SIG-M5 treated with dmso at 0.1 percent for 504 hours (cell line): ENCODE measurements around the gene MAGI1.

Experiments
- DNase-seq: peaks from one replicate; lab custom pipeline; 2025; ENCODE audit not compliant: unreplicated experiment; lab: John Stamatoyannopoulos, UW

The MAGI1 gene

GRCh38 chr3:65848024-65848423 is 190.7 kb downstream of the MAGI1 start:
- DNase-seq: no peak

DNA sequence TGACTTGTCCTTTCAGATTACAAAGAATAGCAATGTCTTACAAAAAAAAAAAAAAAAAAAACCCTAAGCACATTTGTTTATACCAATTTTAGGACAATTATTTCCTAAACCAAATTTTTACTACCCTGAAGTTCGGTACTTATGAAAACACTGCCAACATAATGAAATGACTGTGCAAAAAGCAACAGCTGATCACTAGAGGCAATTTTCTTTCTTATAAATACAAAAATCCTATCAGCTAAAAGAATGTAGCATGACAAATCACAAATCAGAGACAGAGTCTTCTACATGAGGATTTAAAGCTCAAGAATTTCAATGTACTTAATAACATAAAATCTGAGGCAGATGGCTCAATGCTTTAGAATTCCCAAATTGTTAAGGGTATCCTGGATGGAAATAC is 191.8 kb downstream of the MAGI1 start:
- no peak for DNase-seq

- no peak for DNase-seq
Measured at GRCh38 chr3:65844370-65844769, 194.3 kb downstream of the MAGI1 start.

- DNase-seq: no peak
Measured at GRCh38 chr3:65843732-65844131, 195.0 kb downstream of the MAGI1 start.

- no peak for DNase-seq
Measured at GRCh38 chr3:65837604-65838003, 201.1 kb downstream of the MAGI1 start.

GRCh38 chr3:65836047-65836446 is 202.7 kb downstream of the MAGI1 start:
- no peak for DNase-seq

GRCh38 chr3:65833761-65834505 is 204.8 kb downstream of the MAGI1 start:
- no peak for DNase-seq

GRCh38 chr3:65831733-65832425 is 206.8 kb downstream of the MAGI1 start:
- DNase-seq: no peak

DNA sequence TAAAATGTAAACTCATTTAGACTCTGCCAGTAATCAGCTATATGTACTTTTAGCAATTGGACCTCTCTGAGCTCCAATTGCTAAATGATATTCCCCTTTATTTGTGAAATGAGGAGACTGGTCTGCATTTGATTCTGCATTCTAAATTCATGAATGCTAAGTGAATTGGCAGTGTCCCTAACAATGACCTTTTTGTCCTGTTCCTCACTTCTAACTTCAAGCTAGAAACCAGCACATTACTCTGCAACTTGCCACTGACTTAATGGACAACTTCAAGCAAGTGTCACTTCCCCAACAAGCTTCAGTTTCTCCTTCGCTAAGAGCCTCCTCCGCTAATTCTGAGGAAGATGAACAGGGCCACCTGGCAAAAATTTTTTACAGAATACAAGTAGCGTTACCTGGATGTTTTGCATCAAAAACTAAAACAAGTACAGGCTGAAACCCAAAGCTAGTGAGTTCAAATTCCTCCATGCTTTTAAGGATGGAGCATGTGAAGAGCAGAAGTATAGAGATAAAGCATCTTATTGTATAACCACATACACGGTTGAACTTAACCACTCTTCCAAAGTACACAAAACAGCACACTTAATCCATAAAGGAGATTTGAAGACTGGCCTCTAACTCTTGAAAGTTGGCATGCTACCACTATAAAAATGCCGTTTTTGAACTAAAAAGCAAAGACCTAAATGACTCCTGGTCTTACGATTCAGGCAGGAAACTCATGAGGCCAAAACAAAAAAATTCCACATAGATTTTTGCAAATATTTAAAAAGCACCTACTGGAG is 207.6 kb downstream of the MAGI1 start:
- DNase-seq: no peak

DNA sequence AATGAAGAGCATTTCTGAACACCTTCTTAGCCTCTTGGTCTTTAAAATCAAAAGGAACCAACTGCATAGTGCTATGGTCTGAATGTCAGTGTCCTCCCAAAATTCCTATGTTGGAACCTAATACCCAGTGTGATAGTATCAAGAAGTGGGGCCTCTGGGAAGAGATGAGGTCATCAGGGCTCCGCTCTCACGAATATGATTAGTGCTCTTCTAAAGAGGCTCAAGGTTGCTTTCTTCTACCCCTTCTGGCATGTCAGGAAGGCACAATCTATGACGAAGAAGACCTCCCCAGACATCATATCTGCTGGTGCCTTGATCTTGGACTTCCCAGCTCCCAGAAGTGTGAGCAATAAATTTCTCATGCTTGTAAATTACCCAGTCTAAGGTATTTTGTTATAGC is 209.5 kb downstream of the MAGI1 start:
- no peak for DNase-seq

DNA sequence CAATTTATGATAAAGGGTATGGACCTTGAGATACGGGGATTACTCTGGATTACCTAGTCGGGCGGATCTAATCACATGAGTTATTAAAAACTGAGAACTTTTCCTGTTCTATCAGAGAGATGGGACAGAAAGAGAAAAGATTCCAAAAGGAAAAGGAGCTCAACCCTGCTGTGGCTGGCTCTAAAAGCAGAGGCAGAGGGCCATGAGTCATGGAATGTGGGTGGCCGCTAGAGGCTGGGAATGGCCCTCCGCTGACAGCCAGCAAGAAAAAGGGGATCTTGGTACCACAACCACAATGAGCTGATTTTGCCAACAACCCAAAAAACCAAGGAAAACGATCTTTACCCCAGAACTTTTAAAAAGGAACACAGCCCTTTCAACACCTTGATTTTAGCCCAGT is 210.0 kb downstream of the MAGI1 start:
- DNase-seq: no peak

DNA sequence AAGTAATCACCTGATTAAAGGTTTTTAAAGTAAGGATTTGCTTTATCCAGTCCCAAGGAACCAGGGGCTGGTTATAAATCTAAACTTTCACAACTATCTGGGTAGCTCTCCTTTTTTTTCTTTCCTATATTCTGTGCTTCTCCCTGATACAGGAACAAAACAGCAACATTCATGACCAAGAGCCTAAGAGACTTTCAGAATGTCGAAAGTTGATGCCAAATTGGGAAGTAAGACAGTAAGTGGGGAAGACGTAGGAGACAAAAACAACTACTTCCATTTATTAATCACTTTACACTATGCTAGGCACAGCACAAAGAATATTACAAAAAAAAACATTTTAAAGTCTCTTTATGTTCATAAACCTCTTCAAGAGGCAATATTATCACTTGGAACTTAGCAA is 211.6 kb downstream of the MAGI1 start:
- no peak for DNase-seq

DNA sequence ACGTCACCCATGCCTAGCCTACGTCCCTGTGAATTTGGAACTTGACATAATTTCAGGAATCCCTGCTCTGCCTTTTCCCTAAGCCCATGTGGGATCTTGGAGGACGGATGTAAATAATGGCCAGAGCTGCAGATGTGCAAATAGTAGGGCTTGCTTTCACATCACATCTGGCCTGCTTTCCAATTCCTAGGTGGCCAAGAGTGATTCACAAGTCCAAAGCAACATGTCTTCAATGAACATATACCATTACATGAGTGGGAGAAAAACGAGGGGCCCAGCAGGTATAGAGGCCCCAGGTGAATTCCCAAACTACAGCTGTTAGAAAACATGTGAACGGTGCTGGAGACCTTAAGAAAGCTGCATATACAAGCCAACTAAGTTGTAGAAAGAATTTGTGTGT is 214.6 kb downstream of the MAGI1 start:
- no peak for DNase-seq

GRCh38 chr3:65820600-65820999 is 218.1 kb downstream of the MAGI1 start:
- DNase-seq: no peak

GRCh38 chr3:65819896-65820295 is 218.8 kb downstream of the MAGI1 start:
- DNase-seq: no peak

- DNase-seq: no peak
Measured at GRCh38 chr3:65817553-65818126, 221.1 kb downstream of the MAGI1 start.

DNA sequence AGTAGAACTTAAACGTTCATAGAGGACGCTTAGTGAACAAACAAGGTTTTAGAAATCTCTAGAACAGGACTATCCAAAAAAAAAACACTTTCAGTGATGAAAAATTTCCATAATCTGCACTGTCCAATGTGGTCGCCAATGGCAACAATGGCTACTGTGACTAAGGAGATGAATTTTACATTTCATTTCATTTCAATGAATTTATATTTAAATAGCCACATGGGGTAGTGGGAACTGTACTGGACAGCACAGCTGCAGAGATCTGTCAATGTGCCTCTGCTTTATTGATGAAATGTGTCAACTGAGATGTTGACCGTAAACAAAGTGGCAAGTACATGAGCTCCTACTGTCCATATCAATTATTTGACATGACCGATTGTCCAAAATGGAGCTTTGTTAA is 222.5 kb downstream of the MAGI1 start:
- no peak for DNase-seq

DNA sequence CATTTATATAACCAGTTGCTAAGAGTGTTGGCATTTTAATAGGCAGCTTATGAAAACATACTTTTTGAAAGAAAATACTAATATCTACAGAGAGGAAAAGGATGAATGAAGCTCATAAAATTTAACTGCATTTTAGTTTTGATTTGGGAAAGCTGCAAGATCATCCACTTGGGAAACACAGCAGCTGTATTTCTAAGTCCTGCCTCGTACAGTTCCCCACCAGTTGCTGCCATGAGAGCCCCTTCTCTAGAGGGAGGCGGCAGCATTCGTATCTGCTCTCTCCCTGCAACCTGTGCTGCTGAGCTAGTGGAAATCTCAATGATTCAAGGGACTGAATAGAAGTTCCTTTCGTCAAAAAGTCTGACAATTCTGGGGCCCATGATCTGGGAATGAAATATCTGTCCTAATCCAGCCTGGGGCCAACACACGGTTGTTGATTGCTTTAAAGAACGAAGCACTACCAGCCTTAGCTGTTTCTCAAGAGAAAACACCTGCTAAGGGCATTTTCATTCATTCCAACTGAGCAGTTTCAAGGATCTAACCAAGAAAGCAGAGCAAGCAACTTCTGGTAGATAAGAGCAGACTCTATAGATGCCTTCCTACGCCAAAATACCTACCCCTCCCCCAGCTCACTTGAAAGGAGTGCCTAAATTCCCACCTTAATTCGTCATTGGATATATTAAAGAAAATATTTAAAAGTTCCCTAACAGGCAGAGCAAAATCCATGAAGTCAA is 223.7 kb downstream of the MAGI1 start:
- DNase-seq: no peak

GRCh38 chr3:65811892-65812291 is 226.8 kb downstream of the MAGI1 start:
- DNase-seq: no peak

GRCh38 chr3:65811086-65811761 is 227.5 kb downstream of the MAGI1 start:
- no peak for DNase-seq
